Measurements from ENCODE around the gene MFAP4.
A peak's percentile ranks its signal among the peaks of the same experiment; 100 is the strongest.

Gene MFAP4

GRCh38 chr17:19385521-19385983 lies 1.4 kb downstream of the MFAP4 start:
- peak overlapping the region; percentile 67 for H3K4me3 ChIP-seq
- TF ChIP-seq, protein P1, sequence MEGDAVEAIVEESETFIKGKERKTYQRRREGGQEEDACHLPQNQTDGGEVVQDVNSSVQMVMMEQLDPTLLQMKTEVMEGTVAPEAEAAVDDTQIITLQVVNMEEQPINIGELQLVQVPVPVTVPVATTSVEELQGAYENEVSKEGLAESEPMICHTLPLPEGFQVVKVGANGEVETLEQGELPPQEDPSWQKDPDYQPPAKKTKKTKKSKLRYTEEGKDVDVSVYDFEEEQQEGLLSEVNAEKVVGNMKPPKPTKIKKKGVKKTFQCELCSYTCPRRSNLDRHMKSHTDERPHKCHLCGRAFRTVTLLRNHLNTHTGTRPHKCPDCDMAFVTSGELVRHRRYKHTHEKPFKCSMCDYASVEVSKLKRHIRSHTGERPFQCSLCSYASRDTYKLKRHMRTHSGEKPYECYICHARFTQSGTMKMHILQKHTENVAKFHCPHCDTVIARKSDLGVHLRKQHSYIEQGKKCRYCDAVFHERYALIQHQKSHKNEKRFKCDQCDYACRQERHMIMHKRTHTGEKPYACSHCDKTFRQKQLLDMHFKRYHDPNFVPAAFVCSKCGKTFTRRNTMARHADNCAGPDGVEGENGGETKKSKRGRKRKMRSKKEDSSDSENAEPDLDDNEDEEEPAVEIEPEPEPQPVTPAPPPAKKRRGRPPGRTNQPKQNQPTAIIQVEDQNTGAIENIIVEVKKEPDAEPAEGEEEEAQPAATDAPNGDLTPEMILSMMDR (IDR thresholded peaks at IDR 0.05) = no peak
- H3K27ac ChIP-seq = peak overlapping the region; percentile 96 to 99
- no peak for DNase-seq (ENCODE audit: low spot score)

GRCh38 chr17:19384723-19385391 lies 2.1 kb downstream of the MFAP4 start:
- peak overlapping the region; percentile 67 for H3K4me3 ChIP-seq
- TF ChIP-seq, protein P1 (IDR thresholded peaks at IDR 0.05) = no peak
- peak; percentile 97 for DNase-seq (ENCODE audit: low spot score)
- H3K27ac ChIP-seq = peak overlapping the region; percentile 96 to 99

- DNase-seq (ENCODE audit: low spot score) = peak; percentile 75
- Histone ChIP-seq H3K27ac (peak overlapping the region; percentile 96 to 99), H3K4me3 (peak overlapping the region; percentile 67)
- TF ChIP-seq, protein P1 (IDR thresholded peaks at IDR 0.05) = no peak
These were observed 3.1 kb downstream of the MFAP4 start for GRCh38 chr17:19383681-19384470.

DNA sequence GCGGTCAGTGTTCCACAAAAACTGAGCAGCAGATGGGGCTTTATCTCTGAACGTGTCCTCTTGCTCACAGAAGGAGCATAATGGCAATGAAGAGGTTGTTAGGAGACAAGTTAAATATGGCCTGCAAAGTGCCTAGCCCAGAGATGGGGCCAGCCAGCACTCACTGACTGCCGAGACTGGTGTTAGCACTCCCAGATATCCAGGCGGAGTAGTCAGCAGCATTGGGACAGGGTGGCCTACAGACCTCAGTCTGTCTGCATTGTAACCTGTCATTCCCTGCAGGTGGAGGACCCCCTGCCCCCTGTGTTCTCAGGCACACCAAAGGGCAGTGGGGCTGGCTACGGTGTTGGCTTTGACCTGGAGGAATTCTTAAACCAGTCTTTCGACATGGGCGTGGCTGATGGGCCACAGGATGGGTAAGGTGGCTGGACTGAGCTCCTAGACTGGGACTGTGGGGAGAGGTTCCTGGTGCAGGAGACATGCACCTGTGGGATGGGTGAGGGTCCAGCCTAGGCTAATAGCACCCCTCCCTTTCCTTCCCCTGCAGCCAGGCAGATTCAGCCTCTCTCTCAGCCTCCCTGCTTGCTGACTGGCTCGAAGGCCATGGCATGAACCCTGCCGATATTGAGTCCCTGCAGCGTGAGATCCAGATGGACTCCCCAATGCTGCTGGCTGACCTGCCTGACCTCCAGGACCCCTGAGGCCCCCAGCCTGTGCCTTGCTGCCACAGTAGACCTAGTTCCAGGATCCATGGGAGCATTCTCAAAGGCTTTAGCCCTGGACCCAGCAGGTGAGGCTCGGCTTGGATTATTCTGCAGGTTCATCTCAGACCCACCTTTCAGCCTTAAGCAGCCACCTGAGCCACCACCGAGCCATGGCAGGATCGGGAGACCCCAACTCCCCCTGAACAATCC lies 4.2 kb downstream of the MFAP4 start:
- Histone ChIP-seq H3K27ac (peak overlapping the region; percentile 96 to 99), H3K4me3 (no peak overlapping the region)
- peak; percentile 68 for DNase-seq (ENCODE audit: low spot score)
- TF ChIP-seq, protein P1 (IDR thresholded peaks at IDR 0.05) = no peak

DNA sequence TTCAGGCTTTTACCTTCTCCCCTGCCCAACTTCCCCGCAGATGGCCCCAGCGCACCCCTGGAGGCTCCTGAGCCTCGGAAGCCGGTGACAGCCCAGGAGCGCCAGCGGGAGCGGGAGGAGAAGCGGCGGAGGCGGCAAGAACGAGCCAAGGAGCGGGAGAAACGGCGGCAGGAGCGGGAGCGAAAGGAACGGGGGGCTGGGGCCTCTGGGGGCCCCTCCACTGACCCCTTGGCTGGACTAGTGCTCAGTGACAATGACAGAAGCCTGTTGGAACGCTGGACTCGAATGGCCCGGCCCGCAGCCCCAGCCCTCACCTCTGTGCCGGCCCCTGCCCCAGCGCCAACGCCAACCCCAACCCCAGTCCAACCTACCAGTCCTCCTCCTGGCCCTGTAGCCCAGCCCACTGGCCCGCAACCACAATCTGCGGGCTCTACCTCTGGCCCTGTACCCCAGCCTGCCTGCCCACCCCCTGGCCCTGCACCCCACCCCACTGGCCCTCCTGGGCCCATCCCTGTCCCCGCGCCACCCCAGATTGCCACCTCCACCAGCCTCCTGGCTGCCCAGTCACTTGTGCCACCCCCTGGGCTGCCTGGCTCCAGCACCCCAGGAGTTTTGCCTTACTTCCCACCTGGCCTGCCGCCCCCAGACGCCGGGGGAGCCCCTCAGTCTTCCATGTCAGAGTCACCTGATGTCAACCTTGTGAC lies 5.1 kb downstream of the MFAP4 start:
- no peak overlapping the region for H3K4me3 ChIP-seq
- H3K27ac ChIP-seq = peak overlapping the region; percentile 96 to 99
- TF ChIP-seq, protein P1 (IDR thresholded peaks at IDR 0.05) = no peak
- DNase-seq (ENCODE audit: low spot score) = peak; percentile 72

DNA sequence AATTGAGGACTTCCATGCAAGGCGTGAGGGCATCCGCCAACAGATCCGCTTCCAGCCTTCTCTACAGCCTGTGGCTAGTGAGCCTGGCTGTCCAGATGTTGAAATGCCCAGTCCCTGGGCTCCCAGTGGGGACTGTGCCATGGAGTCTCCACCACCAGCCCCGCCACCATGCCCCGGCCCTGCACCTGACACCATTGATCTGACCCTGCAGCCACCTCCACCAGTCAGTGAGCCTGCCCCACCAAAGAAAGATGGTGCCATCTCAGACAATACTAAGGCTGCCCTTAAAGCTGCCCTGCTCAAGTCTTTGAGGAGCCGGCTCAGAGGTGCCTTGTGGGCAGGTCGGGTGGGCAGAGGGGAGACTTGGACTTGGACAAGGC lies 5.6 kb downstream of the MFAP4 start:
- DNase-seq (ENCODE audit: low spot score) = peak; percentile 73
- Histone ChIP-seq H3K27ac (peak overlapping the region; percentile 21 to 99), H3K4me3 (no peak overlapping the region)
- TF ChIP-seq, protein P1 (IDR thresholded peaks at IDR 0.05) = no peak

Data from coronary artery (tissue), 2 donors.